Renal pelvis (tissue), 4 donors: Measurements from ENCODE around the gene MEIOB. TPM values are rescaled to one million over a fixed set of nuclear protein-coding genes. Genes with fewer than 3 reads are reported as not detected.
"Not testable (repeated sequence)": the region's sequence is repeated elsewhere in the genome, so short reads cannot be mapped to it uniquely, and the experiment has no call there.

Experiments used
- DNase-seq: peaks from one replicate; pipeline ENCODE4 v3.0.0-alpha.2; 2013
- polyA plus RNA-seq, 3 donors: library from polyadenylated mRNA; unstranded; fragments of 120-200 nt; gene quantifications; one replicate each; pipeline ENCODE4 v1.2.1, GENCODE V29; 2013; ENCODE audit not compliant: insufficient read length in 3 of 3

The MEIOB gene
- polyA plus RNA-seq, 3 donors: 1.0 to 2.2 (median 1.9) TPM

- no peak for DNase-seq
Measured at GRCh38 chr16:1815461-1815860, 56.5 kb downstream of the MEIOB start.

- peak; percentile 69 for DNase-seq
Measured at GRCh38 chr16:1812732-1813163, 59.2 kb downstream of the MEIOB start.

- no peak for DNase-seq
Measured at GRCh38 chr16:1810536-1810935, 61.4 kb downstream of the MEIOB start.

GRCh38 chr16:1810106-1810505 is 61.9 kb downstream of the MEIOB start:
- DNase-seq: no peak

- no peak for DNase-seq
Measured at GRCh38 chr16:1809281-1809801, 62.6 kb downstream of the MEIOB start.

GRCh38 chr16:1808691-1809090 is 63.3 kb downstream of the MEIOB start:
- DNase-seq: no peak

- no peak for DNase-seq
Measured at GRCh38 chr16:1807626-1808025, 64.3 kb downstream of the MEIOB start.

GRCh38 chr16:1800701-1801100 is 71.3 kb downstream of the MEIOB start:
- DNase-seq: no peak

- DNase-seq: not testable (repeated sequence)
Measured at GRCh38 chr16:1799263-1799662, 72.7 kb downstream of the MEIOB start.

GRCh38 chr16:1794908-1795666 is 76.9 kb downstream of the MEIOB start:
- DNase-seq: no peak

GRCh38 chr16:1794221-1794871 is 77.6 kb downstream of the MEIOB start:
- DNase-seq: no peak

GRCh38 chr16:1793578-1794220 is 78.3 kb downstream of the MEIOB start, which contains the start of gene IGFALS:
Gene IGFALS (minus strand): TSS chr16:1793705. CDS start chr16:1793652, 53 bp downstream.
- DNase-seq: no peak

GRCh38 chr16:1792836-1793577 is 79.0 kb downstream of the MEIOB start:
- DNase-seq: no peak

- DNase-seq: no peak
Measured at GRCh38 chr16:1791943-1792812, 79.8 kb downstream of the MEIOB start.

GRCh38 chr16:1791256-1791942 is 80.6 kb downstream of the MEIOB start:
- DNase-seq: no peak

- no peak for DNase-seq
Measured at GRCh38 chr16:1790611-1791255, 81.2 kb downstream of the MEIOB start.

GRCh38 chr16:1790261-1790610 is 81.7 kb downstream of the MEIOB start:
- DNase-seq: no peak

GRCh38 chr16:1789643-1790045 is 82.3 kb downstream of the MEIOB start:
- no peak for DNase-seq

- no peak for DNase-seq
Measured at GRCh38 chr16:1788708-1789100, 83.3 kb downstream of the MEIOB start.
